Measurements from ENCODE around the gene RAI14.

Gene RAI14

GRCh38 chr5:34849253-34849652 is 193.1 kb downstream of the RAI14 start:
- Histone ChIP-seq H3K27me3 (ENCODE audit: control insufficient read depth, insufficient read depth, low read length) (no peaks in the 10 kb centered on the region), H3K4me1 (ENCODE audit: control insufficient read depth, insufficient read depth, low read length) (no peaks in the 10 kb centered on the region), H3K4me3 (ENCODE audit: low read length) (no peak overlapping the region), H3K27ac (ENCODE audit: low read depth, low read length) (no peak overlapping the region), H3K36me3 (ENCODE audit: control insufficient read depth, insufficient read depth, low read length) (no peaks in the 10 kb centered on the region), H3K9ac (ENCODE audit: low read length) (no peak overlapping the region)

GRCh38 chr5:34854459-34855174 is 198.5 kb downstream of the RAI14 start:
- Histone ChIP-seq H3K4me1 (ENCODE audit: control insufficient read depth, insufficient read depth, low read length) (no peaks in the 10 kb centered on the region), H3K36me3 (ENCODE audit: control insufficient read depth, insufficient read depth, low read length) (no peaks in the 10 kb centered on the region), H3K4me3 (ENCODE audit: low read length) (no peak overlapping the region), H3K27me3 (ENCODE audit: control insufficient read depth, insufficient read depth, low read length) (no peaks in the 10 kb centered on the region), H3K27ac (ENCODE audit: low read depth, low read length) (no peak overlapping the region), H3K9ac (ENCODE audit: low read length) (no peak overlapping the region)

- Histone ChIP-seq H3K4me1 (ENCODE audit: control insufficient read depth, insufficient read depth, low read length) (no peaks in the 10 kb centered on the region), H3K27me3 (ENCODE audit: control insufficient read depth, insufficient read depth, low read length) (no peaks in the 10 kb centered on the region), H3K4me3 (ENCODE audit: low read length) (no peak overlapping the region), H3K9ac (ENCODE audit: low read length) (no peak overlapping the region), H3K36me3 (ENCODE audit: control insufficient read depth, insufficient read depth, low read length) (no peaks in the 10 kb centered on the region), H3K27ac (ENCODE audit: low read depth, low read length) (no peak overlapping the region)
Observed at GRCh38 chr5:34857161-34857560, 201.0 kb downstream of the RAI14 start.

- no peaks in the 10 kb centered on the region for H3K4me1 ChIP-seq (ENCODE audit: control insufficient read depth, insufficient read depth, low read length)
- H3K9ac ChIP-seq (ENCODE audit: low read length): no peak overlapping the region
- no peak overlapping the region for H3K27ac ChIP-seq (ENCODE audit: low read depth, low read length)
- H3K4me3 ChIP-seq (ENCODE audit: low read length): no peak overlapping the region
- no peaks in the 10 kb centered on the region for H3K27me3 ChIP-seq (ENCODE audit: control insufficient read depth, insufficient read depth, low read length)
- no peaks in the 10 kb centered on the region for H3K36me3 ChIP-seq (ENCODE audit: control insufficient read depth, insufficient read depth, low read length)
Observed at GRCh38 chr5:34857894-34858293, 201.8 kb downstream of the RAI14 start.

GRCh38 chr5:34858790-34859189 is 202.7 kb downstream of the RAI14 start:
- Histone ChIP-seq H3K36me3 (ENCODE audit: control insufficient read depth, insufficient read depth, low read length) (no peaks in the 10 kb centered on the region), H3K4me3 (ENCODE audit: low read length) (no peak overlapping the region), H3K9ac (ENCODE audit: low read length) (no peak overlapping the region), H3K27ac (ENCODE audit: low read depth, low read length) (no peak overlapping the region), H3K4me1 (ENCODE audit: control insufficient read depth, insufficient read depth, low read length) (no peaks in the 10 kb centered on the region), H3K27me3 (ENCODE audit: control insufficient read depth, insufficient read depth, low read length) (no peaks in the 10 kb centered on the region)

GRCh38 chr5:34859253-34859652 is 203.1 kb downstream of the RAI14 start:
- H3K4me1 ChIP-seq (ENCODE audit: control insufficient read depth, insufficient read depth, low read length): no peaks in the 10 kb centered on the region
- H3K27me3 ChIP-seq (ENCODE audit: control insufficient read depth, insufficient read depth, low read length): no peaks in the 10 kb centered on the region
- H3K36me3 ChIP-seq (ENCODE audit: control insufficient read depth, insufficient read depth, low read length): no peaks in the 10 kb centered on the region
- H3K27ac ChIP-seq (ENCODE audit: low read depth, low read length): no peak overlapping the region
- no peak overlapping the region for H3K9ac ChIP-seq (ENCODE audit: low read length)
- H3K4me3 ChIP-seq (ENCODE audit: low read length): no peak overlapping the region

- no peaks in the 10 kb centered on the region for H3K27me3 ChIP-seq (ENCODE audit: control insufficient read depth, insufficient read depth, low read length)
- no peak overlapping the region for H3K4me3 ChIP-seq (ENCODE audit: low read length)
- no peaks in the 10 kb centered on the region for H3K36me3 ChIP-seq (ENCODE audit: control insufficient read depth, insufficient read depth, low read length)
- no peak overlapping the region for H3K27ac ChIP-seq (ENCODE audit: low read depth, low read length)
- H3K9ac ChIP-seq (ENCODE audit: low read length): no peak overlapping the region
- H3K4me1 ChIP-seq (ENCODE audit: control insufficient read depth, insufficient read depth, low read length): no peaks in the 10 kb centered on the region
Observed at GRCh38 chr5:34863946-34864345, 207.8 kb downstream of the RAI14 start.

- Histone ChIP-seq H3K27me3 (ENCODE audit: control insufficient read depth, insufficient read depth, low read length) (no peaks in the 10 kb centered on the region), H3K4me1 (ENCODE audit: control insufficient read depth, insufficient read depth, low read length) (no peaks in the 10 kb centered on the region), H3K9ac (ENCODE audit: low read length) (no peak overlapping the region), H3K4me3 (ENCODE audit: low read length) (no peak overlapping the region), H3K27ac (ENCODE audit: low read depth, low read length) (no peak overlapping the region), H3K36me3 (ENCODE audit: control insufficient read depth, insufficient read depth, low read length) (no peaks in the 10 kb centered on the region)
Observed at GRCh38 chr5:34865091-34865490, 209.0 kb downstream of the RAI14 start.

- no peak overlapping the region for H3K9ac ChIP-seq (ENCODE audit: low read length)
- H3K27me3 ChIP-seq (ENCODE audit: control insufficient read depth, insufficient read depth, low read length): no peaks in the 10 kb centered on the region
- no peak overlapping the region for H3K4me3 ChIP-seq (ENCODE audit: low read length)
- no peaks in the 10 kb centered on the region for H3K36me3 ChIP-seq (ENCODE audit: control insufficient read depth, insufficient read depth, low read length)
- no peak overlapping the region for H3K27ac ChIP-seq (ENCODE audit: low read depth, low read length)
- H3K4me1 ChIP-seq (ENCODE audit: control insufficient read depth, insufficient read depth, low read length): no peaks in the 10 kb centered on the region
Observed at GRCh38 chr5:34866989-34867471, 210.9 kb downstream of the RAI14 start.

GRCh38 chr5:34867660-34868059 is 211.5 kb downstream of the RAI14 start:
- Histone ChIP-seq H3K9ac (ENCODE audit: low read length) (no peak overlapping the region), H3K27ac (ENCODE audit: low read depth, low read length) (no peak overlapping the region), H3K4me3 (ENCODE audit: low read length) (no peak overlapping the region), H3K4me1 (ENCODE audit: control insufficient read depth, insufficient read depth, low read length) (no peaks in the 10 kb centered on the region), H3K36me3 (ENCODE audit: control insufficient read depth, insufficient read depth, low read length) (no peaks in the 10 kb centered on the region), H3K27me3 (ENCODE audit: control insufficient read depth, insufficient read depth, low read length) (no peaks in the 10 kb centered on the region)

GRCh38 chr5:34868791-34869190 is 212.7 kb downstream of the RAI14 start:
- Histone ChIP-seq H3K27ac (ENCODE audit: low read depth, low read length) (no peak overlapping the region), H3K4me3 (ENCODE audit: low read length) (no peak overlapping the region), H3K4me1 (ENCODE audit: control insufficient read depth, insufficient read depth, low read length) (no peaks in the 10 kb centered on the region), H3K27me3 (ENCODE audit: control insufficient read depth, insufficient read depth, low read length) (no peaks in the 10 kb centered on the region), H3K9ac (ENCODE audit: low read length) (no peak overlapping the region), H3K36me3 (ENCODE audit: control insufficient read depth, insufficient read depth, low read length) (no peaks in the 10 kb centered on the region)

GRCh38 chr5:34869256-34869655 is 213.1 kb downstream of the RAI14 start:
- no peak overlapping the region for H3K4me3 ChIP-seq (ENCODE audit: low read length)
- H3K27ac ChIP-seq (ENCODE audit: low read depth, low read length): no peak overlapping the region
- no peaks in the 10 kb centered on the region for H3K36me3 ChIP-seq (ENCODE audit: control insufficient read depth, insufficient read depth, low read length)
- H3K4me1 ChIP-seq (ENCODE audit: control insufficient read depth, insufficient read depth, low read length): no peaks in the 10 kb centered on the region
- no peaks in the 10 kb centered on the region for H3K27me3 ChIP-seq (ENCODE audit: control insufficient read depth, insufficient read depth, low read length)
- H3K9ac ChIP-seq (ENCODE audit: low read length): no peak overlapping the region

GRCh38 chr5:34870382-34870781 is 214.3 kb downstream of the RAI14 start:
- H3K9ac ChIP-seq (ENCODE audit: low read length): no peak overlapping the region
- H3K27me3 ChIP-seq (ENCODE audit: control insufficient read depth, insufficient read depth, low read length): no peaks in the 10 kb centered on the region
- no peak overlapping the region for H3K4me3 ChIP-seq (ENCODE audit: low read length)
- H3K36me3 ChIP-seq (ENCODE audit: control insufficient read depth, insufficient read depth, low read length): no peaks in the 10 kb centered on the region
- no peak overlapping the region for H3K27ac ChIP-seq (ENCODE audit: low read depth, low read length)
- H3K4me1 ChIP-seq (ENCODE audit: control insufficient read depth, insufficient read depth, low read length): no peaks in the 10 kb centered on the region

Measured in rectal smooth muscle tissue (tissue), 1 donor.